DMS53 treated with DMSO at 0.1 percent for 48 hours (cell line): ENCODE results near the gene ASS1.

Experiments used
- DNase-seq: peaks from one replicate; lab custom pipeline; 2025; ENCODE audit not compliant: unreplicated experiment; lab: John Stamatoyannopoulos, UW

Gene ASS1

GRCh38 chr9:130493021-130493420 is 48.3 kb downstream of the ASS1 start:
- DNase-seq: no peak

- DNase-seq: no peak
Measured at GRCh38 chr9:130493476-130493875, 48.7 kb downstream of the ASS1 start.

- no peak for DNase-seq
Measured at GRCh38 chr9:130495067-130495466, 50.3 kb downstream of the ASS1 start.

GRCh38 chr9:130497139-130497538 is 52.4 kb downstream of the ASS1 start:
- DNase-seq: no peak

GRCh38 chr9:130498298-130498917 is 53.6 kb downstream of the ASS1 start:
- DNase-seq: no peak

- no peak for DNase-seq
Measured at GRCh38 chr9:130498918-130499698, 54.3 kb downstream of the ASS1 start.

- DNase-seq: peak; percentile 97
Measured at GRCh38 chr9:130499804-130500263, 55.1 kb downstream of the ASS1 start.

- DNase-seq: peak; percentile 21
Measured at GRCh38 chr9:130500340-130501180, 55.8 kb downstream of the ASS1 start.

- DNase-seq: no peak
Measured at GRCh38 chr9:130501639-130502038, 56.9 kb downstream of the ASS1 start.

GRCh38 chr9:130508218-130508617 is 63.5 kb downstream of the ASS1 start:
- DNase-seq: no peak

- DNase-seq: no peak
Measured at GRCh38 chr9:130512199-130512598, 67.4 kb downstream of the ASS1 start.

GRCh38 chr9:130513078-130513477 is 68.3 kb downstream of the ASS1 start:
- DNase-seq: no peak

- DNase-seq: no peak
Measured at GRCh38 chr9:130518233-130518632, 73.5 kb downstream of the ASS1 start.

GRCh38 chr9:130518943-130519799 is 74.4 kb downstream of the ASS1 start:
- DNase-seq: no peak

- DNase-seq: no peak
Measured at GRCh38 chr9:130519927-130520326, 75.2 kb downstream of the ASS1 start.

- DNase-seq: no peak
Measured at GRCh38 chr9:130521715-130522114, 77.0 kb downstream of the ASS1 start.

GRCh38 chr9:130522233-130522808 is 77.6 kb downstream of the ASS1 start:
- no peak for DNase-seq

- DNase-seq: no peak
Measured at GRCh38 chr9:130523921-130524320, 79.2 kb downstream of the ASS1 start.

- DNase-seq: no peak
Measured at GRCh38 chr9:130526193-130526853, 81.6 kb downstream of the ASS1 start.
